HG02981 (cell line): Measurements from ENCODE around the gene TMEM203.
A peak's percentile ranks its signal among the peaks of the same experiment; 100 is the strongest.

ENCODE experiments used
- ATAC-seq: cut with Tn5 transposase; IDR thresholded peaks from one replicate; pipeline ENCODE4 v1.9.1; 2021; ENCODE audit warnings: mild to moderate bottlenecking, moderate library complexity; ENCODE audit not compliant: unreplicated experiment

Gene TMEM203

GRCh38 chr9:137230705-137231371, 25.4 kb upstream of the TMEM203 start, which contains the start of gene SLC34A3:
Gene SLC34A3, plus strand, starts transcription at chr9:137230901. Its CDS starts 802 bp downstream, at chr9:137231703.
- no peak for ATAC-seq

DNA sequence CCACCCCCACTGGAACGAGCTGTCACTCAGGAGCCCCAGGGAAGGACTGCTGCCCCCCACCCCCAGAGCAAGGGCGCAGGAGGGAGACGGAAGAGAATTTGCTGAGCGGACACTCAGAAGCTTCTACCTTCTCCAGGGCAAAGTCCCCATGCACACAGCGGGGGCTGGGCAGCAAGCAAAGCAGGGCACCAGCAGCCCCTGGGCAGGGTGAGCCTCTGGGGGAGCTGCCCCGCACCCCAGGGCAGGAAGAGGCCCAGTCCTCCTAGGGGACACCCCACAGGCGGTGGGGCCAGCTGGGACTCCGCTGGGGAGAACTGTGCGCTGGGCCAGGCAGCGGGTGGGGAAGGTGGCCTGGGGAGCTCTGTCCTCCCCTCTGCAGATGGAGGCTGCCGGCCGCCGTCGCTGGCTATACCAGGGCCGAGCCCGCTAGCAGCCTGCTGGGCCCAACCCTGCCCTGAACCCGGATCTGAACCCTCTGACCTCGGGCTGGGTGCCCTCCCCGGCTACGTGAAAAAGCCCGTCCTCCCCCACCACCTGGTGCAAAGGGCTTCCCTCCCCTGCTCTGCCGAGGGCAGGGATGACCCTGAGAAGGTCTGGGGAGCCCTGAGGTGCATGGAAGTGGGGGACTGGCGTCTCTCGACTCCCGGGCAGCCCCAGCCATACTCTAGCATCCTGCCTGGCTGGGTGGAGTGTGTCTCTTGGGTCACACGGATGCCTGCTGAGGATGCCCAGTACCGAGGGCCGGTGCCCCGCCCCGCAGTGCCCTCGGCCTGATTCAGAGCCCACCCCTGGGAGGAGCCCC, 24.7 kb upstream of the TMEM203 start:
- ATAC-seq, result no peak

DNA sequence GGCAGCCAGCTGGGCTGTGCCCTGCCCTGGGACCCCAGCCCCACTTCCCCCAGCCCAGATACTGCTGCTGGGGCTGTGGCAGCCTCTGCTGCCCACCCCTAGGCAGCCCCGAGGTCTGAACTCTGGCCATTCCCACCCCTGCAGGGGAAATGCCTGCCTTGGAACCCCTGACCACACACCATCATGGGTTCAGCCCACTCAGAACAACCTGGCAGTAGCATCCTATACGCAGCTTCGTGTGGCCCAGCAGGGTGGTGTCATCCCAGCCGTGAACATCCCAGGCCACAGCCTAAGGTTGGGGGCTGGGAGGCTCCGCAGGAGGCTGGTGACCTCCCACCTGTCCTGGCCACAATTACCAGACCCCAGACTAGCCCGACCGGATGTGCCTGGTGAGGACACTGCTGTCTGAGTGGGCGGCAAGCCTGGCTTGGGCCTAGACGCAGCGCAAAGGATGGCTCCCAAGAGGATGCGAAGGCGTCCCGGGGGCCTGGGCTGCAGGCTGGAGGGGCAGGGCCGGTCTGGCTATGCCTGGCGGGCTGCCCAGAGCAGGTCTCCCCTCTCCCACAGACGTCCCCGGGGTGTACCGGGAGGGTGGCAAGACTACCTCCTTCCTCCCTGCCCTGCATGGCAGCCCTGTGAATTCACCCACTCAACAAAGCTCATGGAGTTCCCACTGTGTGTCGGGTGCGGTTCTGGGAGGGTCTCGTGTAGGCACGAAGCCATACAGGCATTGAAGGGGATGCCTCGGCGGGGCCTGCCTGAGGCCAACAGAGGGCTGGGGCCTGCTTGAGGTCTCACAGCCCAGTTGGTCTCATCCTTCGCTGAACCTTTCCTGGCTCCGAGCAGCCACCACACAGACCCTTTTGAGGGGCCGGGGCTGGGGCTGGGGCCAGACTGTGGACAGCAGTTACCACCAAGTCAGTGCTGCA, 23.8 kb upstream of the TMEM203 start:
- ATAC-seq, result no peak

DNA sequence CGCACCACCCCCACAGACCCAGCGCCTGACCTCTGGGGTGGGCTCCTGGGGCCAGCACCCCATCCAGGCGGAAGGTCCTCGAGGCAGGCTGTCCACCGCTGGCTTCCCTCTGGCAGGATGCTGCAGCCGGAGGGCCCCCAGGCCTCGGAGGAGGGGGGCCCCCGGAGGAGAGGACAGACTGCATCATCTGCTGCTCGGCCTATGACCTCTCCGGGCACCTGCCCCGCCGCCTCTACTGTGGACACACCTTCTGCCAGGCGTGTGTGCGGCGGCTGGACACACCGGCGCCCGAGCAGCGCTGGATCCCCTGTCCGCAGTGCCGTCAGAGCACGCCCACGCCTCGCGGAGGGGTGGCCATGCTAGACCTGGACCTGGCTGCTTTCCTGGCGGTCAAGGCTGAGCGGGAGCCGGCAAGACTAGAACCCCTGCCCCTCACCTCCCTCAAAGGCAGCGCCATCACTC, 23.1 kb upstream of the TMEM203 start:
- ATAC-seq, result no peak

- ATAC-seq, result no peak
Measured at GRCh38 chr9:137227853-137228505, 22.5 kb upstream of the TMEM203 start.

DNA sequence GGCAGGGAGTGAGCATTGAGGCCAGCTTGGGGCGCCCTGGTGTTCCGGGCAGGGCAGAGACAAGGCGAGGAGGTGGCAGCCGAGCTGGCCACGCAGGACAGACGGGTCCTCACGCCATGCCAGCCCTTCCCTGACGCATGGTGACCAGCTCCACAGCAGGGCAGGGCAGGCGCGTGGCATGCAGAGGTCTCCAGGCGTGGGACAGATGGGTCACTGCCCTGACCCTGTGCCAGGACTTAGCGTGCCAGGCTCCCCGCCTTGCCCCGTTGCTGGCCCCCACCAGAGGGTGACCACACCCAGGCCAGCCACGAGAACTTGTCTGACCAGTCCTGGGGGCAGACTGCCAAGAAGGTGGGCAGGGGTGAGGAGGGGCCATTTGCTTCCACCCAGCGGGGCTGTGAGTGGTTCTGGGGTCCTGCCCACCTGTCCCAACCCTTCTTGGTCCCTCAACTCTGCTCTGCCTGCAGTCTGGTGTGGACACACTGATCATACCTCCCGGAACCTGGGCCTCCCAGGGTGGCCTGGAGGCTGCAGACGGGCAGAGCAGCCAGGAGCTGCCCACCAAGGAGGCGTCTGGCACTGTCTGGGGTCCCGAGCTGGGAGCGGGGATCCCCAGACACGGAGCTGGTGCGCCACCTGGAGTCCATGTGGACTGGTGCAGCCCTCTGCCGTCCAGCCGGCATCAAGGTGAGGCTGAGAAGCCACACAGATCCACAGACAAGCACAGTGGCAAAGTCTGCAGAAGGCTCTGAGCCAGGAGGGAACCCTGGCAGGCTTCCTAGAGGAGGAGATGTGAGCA, 21.8 kb upstream of the TMEM203 start, which contains the start of gene RNF224:
RNF224 (plus strand) TSS at position 449 of the 799 bp plus-strand sequence. CDS start 834 bp downstream, outside the sequence.
- ATAC-seq, result no peak

GRCh38 chr9:137226338-137227053, 21.0 kb upstream of the TMEM203 start:
- ATAC-seq, result no peak

DNA sequence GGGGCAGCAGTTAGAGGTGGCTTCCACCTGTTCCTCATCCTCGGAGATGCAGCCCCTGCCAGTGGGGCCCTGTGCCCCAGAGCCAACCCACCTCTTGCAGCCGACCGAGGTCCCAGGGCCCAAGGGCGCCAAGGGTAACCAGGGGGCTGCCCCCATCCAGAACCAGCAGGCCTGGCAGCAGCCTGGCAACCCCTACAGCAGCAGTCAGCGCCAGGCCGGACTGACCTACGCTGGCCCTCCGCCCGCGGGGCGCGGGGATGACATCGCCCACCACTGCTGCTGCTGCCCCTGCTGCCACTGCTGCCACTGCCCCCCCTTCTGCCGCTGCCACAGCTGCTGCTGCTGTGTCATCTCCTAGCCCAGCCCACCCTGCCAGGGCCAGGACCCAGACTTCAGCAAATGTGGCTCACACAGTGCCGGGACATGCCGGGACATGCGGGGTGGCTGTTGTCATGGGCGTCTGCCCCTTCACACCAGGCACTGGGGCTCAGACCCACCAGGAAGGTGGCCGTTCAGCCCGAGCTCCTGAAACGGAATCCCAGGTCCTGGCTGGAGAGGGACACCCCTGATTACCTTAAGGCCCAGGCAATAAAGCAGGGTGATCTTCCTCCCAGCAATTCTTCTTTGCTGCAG, 20.4 kb upstream of the TMEM203 start:
- no peak for ATAC-seq

DNA sequence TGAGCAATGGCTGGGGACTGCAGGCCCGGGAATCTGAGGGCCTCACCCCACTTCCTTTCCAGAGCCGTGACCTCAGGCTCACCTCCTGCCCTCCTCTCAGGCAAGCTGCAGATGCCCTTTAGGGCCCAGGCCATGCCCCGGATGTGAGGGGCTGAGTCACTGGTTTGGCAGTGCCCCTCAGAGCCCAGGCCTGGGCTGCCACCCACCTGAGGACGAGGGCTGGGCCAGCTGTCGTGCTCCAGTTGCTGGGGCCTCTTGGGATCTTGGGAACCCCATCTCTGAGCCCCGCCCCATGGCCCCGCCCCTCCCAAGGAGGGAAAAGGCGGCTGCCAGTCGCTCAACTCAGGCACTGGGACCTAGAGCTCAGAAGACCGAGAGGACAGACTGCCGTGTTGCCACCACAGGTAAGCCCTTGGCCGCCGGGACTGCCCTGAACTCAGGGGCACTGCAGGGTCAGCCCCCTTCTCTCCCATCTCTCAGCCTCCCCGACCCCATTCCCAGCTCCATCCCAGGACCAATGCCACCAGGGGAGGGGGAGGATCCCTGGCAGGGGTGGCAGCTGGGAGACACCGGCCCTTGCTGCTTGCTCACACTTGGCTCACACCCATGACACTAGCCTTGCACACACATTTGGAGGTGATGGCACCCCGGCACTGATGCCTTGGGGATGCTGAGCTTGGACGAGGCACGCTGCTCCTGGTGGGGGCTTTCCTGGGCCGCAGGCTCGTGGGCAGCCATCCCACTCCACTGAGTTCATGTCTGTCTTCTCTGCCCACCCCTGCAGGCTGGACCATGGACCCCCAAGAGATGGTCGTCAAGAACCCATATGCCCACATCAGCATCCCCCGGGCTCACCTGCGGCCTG, 19.6 kb upstream of the TMEM203 start, which contains the start of gene CYSRT1:
CYSRT1 (plus strand) TSS at position 345 of the 865 bp plus-strand sequence; CDS start at position 793, 448 bp downstream.
- no peak for ATAC-seq

- ATAC-seq, result peak; percentile 70
Measured at GRCh38 chr9:137223078-137223970, 17.9 kb upstream of the TMEM203 start.

DNA sequence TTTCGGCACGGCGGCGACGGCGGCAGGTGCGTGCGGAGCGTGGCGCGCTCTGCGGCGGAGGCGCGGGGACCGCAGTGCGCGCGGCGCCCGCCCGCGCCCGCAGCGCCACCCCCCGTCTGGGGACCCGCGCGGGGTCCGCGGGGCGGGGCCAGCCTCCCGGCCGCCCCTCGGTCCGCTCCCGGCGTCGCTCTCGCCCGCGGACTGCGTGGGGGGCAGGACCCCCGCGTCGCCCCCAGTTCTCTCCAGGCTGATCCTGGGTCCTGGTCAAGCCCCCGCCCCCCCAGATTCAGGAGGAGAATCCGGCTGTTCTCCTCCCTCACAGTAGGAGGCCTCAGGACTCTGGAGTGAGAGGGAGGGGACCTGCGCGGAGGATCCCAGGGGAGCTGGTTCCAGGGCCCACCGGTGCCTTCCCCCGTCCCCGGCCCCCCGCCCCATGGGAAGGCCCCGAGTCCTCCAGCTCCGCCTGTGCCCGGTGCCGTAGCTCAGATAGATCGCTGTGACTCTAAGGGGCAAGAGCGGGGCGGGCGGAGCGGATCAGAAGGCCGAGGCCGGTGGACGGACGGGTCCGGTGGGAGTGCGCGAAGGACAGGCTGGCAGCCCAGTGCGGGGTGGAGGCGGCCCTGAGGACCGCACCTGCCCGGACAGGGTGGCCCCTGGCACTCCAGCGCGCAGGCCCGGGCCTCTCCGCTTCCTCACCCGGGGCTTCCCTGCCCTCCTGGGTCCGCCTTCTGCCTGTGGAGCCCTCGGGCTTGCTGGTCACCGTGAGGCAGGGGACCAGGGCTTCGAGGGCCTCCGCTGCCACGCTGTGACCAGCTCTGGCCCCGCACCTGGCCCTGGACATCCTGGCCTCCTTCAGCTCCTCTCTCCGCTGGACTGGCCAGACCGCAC, 17.0 kb upstream of the TMEM203 start, which contains the start of gene RNF208:
RNF208 (minus strand) TSS at position 51 of the 888 bp plus-strand sequence. CDS start 1,028 bp downstream, outside the sequence.
- ATAC-seq, result peak; percentile 2

GRCh38 chr9:137221506-137222111, 16.2 kb upstream of the TMEM203 start:
- ATAC-seq, result no peak

DNA sequence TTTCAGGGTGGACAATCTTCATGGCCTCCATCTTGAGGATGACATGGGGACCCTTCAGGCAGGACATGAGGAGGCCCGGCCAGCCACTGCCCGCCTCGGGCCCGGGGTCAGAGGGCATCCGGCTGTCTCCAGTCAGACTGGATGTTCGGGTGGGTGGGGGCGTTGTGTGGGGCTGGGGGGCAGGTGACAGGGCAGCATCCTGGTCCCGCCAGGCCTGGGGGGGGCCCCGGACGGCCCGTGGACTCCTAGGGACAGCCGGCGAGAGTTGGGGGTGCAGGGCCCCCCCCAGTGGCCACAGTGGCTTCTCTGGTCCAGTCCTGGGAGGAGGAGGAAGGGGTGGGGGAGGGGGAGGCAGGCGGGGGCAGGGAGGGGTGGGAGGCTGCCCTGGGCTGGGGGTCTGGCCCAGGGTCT, 15.7 kb upstream of the TMEM203 start:
- no peak for ATAC-seq

- ATAC-seq, result no peak
Measured at GRCh38 chr9:137220317-137221094, 15.1 kb upstream of the TMEM203 start.
